ENCODE results near the gene USH1C.

Gene USH1C

DNA sequence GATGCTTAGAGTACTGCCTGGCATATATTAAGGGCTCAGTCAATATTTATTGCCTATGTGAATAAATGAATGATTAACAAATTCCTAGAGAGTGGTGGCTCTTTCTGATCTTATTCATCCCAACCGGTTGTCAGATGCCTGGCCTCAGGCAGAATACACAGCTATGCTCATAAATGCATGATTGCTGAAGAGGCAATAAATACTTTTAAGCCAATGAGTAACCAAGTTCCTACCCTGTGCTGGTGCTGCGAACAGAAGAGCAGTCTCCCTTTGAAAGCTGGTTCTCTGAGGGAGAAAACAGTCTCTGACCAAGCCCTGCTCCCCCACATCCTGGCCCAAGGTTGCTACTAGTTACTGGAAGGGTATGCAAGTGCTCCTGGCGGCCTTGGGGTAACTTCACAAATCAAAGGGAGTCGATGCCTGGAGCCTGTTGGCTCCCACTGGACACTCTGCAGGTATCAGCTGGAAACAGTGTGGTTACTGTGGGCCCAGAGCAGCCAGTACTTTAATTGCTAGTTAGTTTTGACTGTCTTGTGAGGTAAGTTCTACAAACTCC lies 2.8 kb downstream of the USH1C start:
- Histone ChIP-seq H3K36me3 (ENCODE audit: control insufficient read depth, insufficient read depth, low read length) (no peaks in the 10 kb centered on the region), H3K4me1 (ENCODE audit: control insufficient read depth, insufficient read depth, low read length) (no peaks in the 10 kb centered on the region), H3K9ac (ENCODE audit: low read depth, low read length) (no peak overlapping the region), H3K4me3 (ENCODE audit: low read depth, low read length) (no peak overlapping the region), H3K27me3 (ENCODE audit: control insufficient read depth, insufficient read depth, low read length) (peaks cover 28% of the 10 kb centered on the region), H3K9me3 (ENCODE audit: control insufficient read depth, insufficient read depth, low read length) (no peaks in the 10 kb centered on the region)

DNA sequence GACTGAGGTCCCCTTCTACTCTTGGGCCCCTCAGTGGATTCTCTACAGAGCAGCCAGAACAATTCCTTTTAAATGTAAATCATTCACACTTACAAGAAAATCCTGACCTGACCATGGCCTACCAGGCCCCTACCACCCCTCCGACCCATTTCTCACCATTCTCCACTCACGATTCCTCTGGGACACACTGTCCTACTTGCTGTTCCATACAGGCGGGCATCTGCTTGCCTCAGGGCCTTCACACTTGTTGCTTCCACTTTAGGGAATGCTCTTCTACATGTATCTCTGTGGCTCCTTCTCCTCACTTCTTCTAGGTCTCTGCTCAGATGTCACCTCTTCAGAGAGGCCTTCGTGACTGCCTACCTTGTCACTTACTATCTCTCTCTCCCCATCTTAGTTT lies 3.4 kb downstream of the USH1C start:
- Histone ChIP-seq H3K4me3 (ENCODE audit: low read depth, low read length) (no peak overlapping the region), H3K4me1 (ENCODE audit: control insufficient read depth, insufficient read depth, low read length) (no peaks in the 10 kb centered on the region), H3K27me3 (ENCODE audit: control insufficient read depth, insufficient read depth, low read length) (peaks cover 23% of the 10 kb centered on the region), H3K9me3 (ENCODE audit: control insufficient read depth, insufficient read depth, low read length) (no peaks in the 10 kb centered on the region), H3K36me3 (ENCODE audit: control insufficient read depth, insufficient read depth, low read length) (no peaks in the 10 kb centered on the region), H3K9ac (ENCODE audit: low read depth, low read length) (no peak overlapping the region)

DNA sequence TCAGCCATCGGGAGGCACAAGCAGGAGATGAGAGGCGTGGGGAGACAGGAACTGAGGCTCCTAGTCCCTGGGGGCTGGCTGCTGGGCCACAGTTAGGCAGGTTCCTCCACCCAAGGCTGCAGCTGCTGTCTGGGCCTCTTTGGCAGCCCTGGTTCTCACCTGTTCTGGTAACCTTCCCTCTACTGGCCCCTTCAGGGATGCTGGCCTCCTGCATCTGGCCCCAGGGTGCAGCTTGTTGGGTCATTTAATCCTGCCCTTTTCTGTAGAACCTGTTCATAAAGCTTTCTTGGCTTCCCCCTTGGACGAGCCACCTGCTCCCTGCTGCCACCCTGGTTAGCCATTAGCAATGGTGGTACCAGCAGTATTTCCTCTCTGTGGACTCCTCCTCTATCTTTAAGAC lies 5.5 kb downstream of the USH1C start:
- H3K36me3 ChIP-seq (ENCODE audit: control insufficient read depth, insufficient read depth, low read length): no peaks in the 10 kb centered on the region
- peaks cover 13% of the 10 kb centered on the region for H3K27me3 ChIP-seq (ENCODE audit: control insufficient read depth, insufficient read depth, low read length)
- H3K4me1 ChIP-seq (ENCODE audit: control insufficient read depth, insufficient read depth, low read length): no peaks in the 10 kb centered on the region
- no peak overlapping the region for H3K9ac ChIP-seq (ENCODE audit: low read depth, low read length)
- no peak overlapping the region for H3K4me3 ChIP-seq (ENCODE audit: low read depth, low read length)
- no peaks in the 10 kb centered on the region for H3K9me3 ChIP-seq (ENCODE audit: control insufficient read depth, insufficient read depth, low read length)

DNA sequence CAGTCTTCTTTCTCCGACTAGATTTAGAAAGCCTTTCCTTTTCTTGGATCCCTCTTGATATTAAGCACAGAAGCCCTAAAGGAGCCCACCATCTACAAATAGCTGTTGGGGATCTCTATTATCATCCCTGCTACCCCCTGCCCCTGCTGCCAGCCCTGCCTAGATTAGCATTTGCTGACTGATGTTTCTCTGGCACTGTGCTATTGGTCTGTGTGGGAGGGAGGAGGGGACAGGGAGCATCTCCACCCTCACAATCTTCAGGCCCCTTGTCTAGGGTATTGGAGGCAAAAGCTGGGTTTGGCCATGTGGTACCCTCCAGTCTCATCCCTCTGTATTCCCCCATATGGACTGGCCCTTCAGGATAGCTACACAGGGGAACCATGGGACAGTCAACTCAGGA lies 6.2 kb downstream of the USH1C start:
- Histone ChIP-seq H3K4me3 (ENCODE audit: low read depth, low read length) (no peak overlapping the region), H3K9ac (ENCODE audit: low read depth, low read length) (no peak overlapping the region), H3K27me3 (ENCODE audit: control insufficient read depth, insufficient read depth, low read length) (peaks cover 7% of the 10 kb centered on the region), H3K36me3 (ENCODE audit: control insufficient read depth, insufficient read depth, low read length) (no peaks in the 10 kb centered on the region), H3K4me1 (ENCODE audit: control insufficient read depth, insufficient read depth, low read length) (no peaks in the 10 kb centered on the region), H3K9me3 (ENCODE audit: control insufficient read depth, insufficient read depth, low read length) (no peaks in the 10 kb centered on the region)

DNA sequence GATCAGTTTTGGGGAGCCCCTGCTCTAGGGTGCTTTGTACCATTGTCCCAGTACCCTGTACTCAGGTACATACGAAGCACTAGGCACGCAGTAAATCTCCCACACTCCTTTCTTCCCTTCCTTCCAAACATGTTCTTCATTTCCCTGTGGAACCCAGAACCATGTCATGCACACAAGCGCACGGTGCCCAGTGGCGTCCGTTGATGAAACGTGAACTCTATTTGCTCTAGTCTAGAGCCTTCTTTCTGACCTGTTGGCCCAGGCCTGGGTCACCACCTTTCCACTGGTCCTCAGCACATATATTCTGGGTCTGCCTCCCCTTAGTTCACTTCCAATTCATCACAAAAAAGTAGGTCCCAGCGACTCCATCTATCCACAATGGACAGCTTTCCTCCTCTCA lies 7.0 kb downstream of the USH1C start:
- no peaks in the 10 kb centered on the region for H3K4me1 ChIP-seq (ENCODE audit: control insufficient read depth, insufficient read depth, low read length)
- no peak overlapping the region for H3K4me3 ChIP-seq (ENCODE audit: low read depth, low read length)
- H3K36me3 ChIP-seq (ENCODE audit: control insufficient read depth, insufficient read depth, low read length): no peaks in the 10 kb centered on the region
- H3K9ac ChIP-seq (ENCODE audit: low read depth, low read length): no peak overlapping the region
- no peaks in the 10 kb centered on the region for H3K9me3 ChIP-seq (ENCODE audit: control insufficient read depth, insufficient read depth, low read length)
- H3K27me3 ChIP-seq (ENCODE audit: control insufficient read depth, insufficient read depth, low read length): no peaks in the 10 kb centered on the region

DNA sequence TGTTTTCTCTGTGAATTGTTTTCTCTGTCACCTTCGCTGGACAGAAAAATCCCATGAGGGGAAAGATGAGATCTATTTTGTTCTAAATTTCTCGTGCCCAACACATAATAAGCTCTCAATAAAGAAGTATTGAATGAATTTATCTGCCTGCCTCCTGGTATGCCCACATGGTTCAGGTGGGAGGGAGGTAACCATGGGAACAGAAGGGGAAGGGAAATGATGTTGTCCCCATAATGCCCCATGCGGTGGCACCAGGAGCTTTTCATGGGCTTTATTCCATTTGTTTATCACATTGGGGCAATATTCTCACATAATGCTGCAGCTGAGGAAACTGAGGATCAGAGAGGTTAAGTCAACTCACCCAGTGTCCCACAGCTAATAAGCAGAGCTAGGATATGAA lies 8.7 kb downstream of the USH1C start:
- Histone ChIP-seq H3K27me3 (ENCODE audit: control insufficient read depth, insufficient read depth, low read length) (no peaks in the 10 kb centered on the region), H3K9me3 (ENCODE audit: control insufficient read depth, insufficient read depth, low read length) (no peaks in the 10 kb centered on the region), H3K36me3 (ENCODE audit: control insufficient read depth, insufficient read depth, low read length) (no peaks in the 10 kb centered on the region), H3K4me1 (ENCODE audit: control insufficient read depth, insufficient read depth, low read length) (no peaks in the 10 kb centered on the region), H3K4me3 (ENCODE audit: low read depth, low read length) (no peak overlapping the region), H3K9ac (ENCODE audit: low read depth, low read length) (no peak overlapping the region)

DNA sequence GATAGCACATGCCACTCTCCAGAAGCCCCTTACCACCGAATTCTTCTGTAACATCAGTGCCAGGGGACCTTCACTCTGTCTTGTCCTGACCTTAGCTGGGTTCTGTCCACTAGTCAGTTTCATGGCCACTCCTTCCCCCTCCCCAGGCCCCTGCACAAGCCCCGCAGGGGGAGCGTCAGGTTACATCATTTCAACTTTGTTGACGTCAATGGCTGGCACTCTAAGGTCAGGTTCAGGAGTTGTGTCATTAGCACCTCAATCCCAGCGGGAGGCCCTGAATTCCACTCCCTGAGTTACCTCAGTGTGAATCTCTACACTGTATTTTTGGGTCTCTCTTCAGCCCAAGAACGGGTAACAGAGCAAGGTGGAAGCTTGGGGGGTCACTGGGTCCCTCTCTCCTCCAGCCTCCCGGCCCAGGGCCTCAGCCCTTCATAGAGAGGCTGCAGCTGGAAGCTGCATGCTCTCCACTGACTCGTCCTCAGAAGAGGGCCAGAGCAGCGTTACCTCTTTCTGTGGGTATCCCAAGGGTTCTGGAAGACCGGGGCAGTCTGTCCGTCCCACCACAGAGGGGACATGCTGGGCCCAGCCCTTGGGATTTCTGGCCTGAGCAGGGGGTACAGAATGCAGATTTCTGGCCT lies 10.3 kb downstream of the USH1C start:
- no peaks in the 10 kb centered on the region for H3K36me3 ChIP-seq (ENCODE audit: control insufficient read depth, insufficient read depth, low read length)
- H3K4me3 ChIP-seq (ENCODE audit: low read depth, low read length): no peak overlapping the region
- no peaks in the 10 kb centered on the region for H3K9me3 ChIP-seq (ENCODE audit: control insufficient read depth, insufficient read depth, low read length)
- H3K4me1 ChIP-seq (ENCODE audit: control insufficient read depth, insufficient read depth, low read length): peaks cover 2% of the 10 kb centered on the region
- H3K9ac ChIP-seq (ENCODE audit: low read depth, low read length): no peak overlapping the region
- no peaks in the 10 kb centered on the region for H3K27me3 ChIP-seq (ENCODE audit: control insufficient read depth, insufficient read depth, low read length)

DNA sequence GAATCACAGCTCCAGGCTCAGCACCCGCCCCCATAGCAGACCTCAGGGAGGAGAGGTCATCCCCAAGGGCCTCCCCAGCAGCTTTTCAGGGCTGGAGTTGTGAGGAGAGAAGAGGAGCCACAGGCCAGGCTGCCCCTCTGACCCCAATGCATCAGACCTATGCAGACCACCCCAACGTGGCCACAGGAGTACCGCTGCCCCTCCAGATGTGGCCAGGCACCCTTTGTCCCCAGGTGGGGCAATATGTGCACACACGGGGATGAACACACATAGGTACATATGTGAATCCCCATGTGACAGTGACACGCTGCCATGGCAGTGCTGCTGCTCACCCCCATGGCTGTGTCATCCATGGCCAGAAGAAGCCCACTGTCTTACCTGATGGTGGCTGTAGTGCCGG lies 10.9 kb downstream of the USH1C start:
- Histone ChIP-seq H3K27me3 (ENCODE audit: control insufficient read depth, insufficient read depth, low read length) (no peaks in the 10 kb centered on the region), H3K9ac (ENCODE audit: low read depth, low read length) (no peak overlapping the region), H3K36me3 (ENCODE audit: control insufficient read depth, insufficient read depth, low read length) (no peaks in the 10 kb centered on the region), H3K4me3 (ENCODE audit: low read depth, low read length) (no peak overlapping the region), H3K4me1 (ENCODE audit: control insufficient read depth, insufficient read depth, low read length) (peaks cover 2% of the 10 kb centered on the region), H3K9me3 (ENCODE audit: control insufficient read depth, insufficient read depth, low read length) (no peaks in the 10 kb centered on the region)

DNA sequence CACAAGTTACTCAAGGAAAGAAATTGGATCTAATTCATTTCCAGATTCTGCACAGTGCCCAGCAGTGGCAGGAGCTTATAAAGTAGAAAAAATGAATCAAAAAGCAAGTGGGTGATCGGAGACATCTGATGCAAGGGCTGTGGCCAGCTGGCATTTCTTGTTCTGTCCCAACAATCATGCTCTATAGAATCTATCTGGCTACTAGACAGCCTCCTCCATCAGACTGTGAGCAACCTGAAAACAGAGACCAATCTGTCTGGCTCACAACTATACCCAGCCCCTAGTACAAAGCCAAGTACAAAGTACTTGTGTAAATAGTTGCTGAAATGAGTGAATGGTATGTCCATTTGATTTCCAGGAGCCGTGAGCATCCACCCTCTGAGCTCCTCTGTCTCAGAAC lies 11.4 kb downstream of the USH1C start:
- no peaks in the 10 kb centered on the region for H3K27me3 ChIP-seq (ENCODE audit: control insufficient read depth, insufficient read depth, low read length)
- H3K4me3 ChIP-seq (ENCODE audit: low read depth, low read length): no peak overlapping the region
- no peaks in the 10 kb centered on the region for H3K9me3 ChIP-seq (ENCODE audit: control insufficient read depth, insufficient read depth, low read length)
- peaks cover 2% of the 10 kb centered on the region for H3K4me1 ChIP-seq (ENCODE audit: control insufficient read depth, insufficient read depth, low read length)
- H3K9ac ChIP-seq (ENCODE audit: low read depth, low read length): no peak overlapping the region
- no peaks in the 10 kb centered on the region for H3K36me3 ChIP-seq (ENCODE audit: control insufficient read depth, insufficient read depth, low read length)

DNA sequence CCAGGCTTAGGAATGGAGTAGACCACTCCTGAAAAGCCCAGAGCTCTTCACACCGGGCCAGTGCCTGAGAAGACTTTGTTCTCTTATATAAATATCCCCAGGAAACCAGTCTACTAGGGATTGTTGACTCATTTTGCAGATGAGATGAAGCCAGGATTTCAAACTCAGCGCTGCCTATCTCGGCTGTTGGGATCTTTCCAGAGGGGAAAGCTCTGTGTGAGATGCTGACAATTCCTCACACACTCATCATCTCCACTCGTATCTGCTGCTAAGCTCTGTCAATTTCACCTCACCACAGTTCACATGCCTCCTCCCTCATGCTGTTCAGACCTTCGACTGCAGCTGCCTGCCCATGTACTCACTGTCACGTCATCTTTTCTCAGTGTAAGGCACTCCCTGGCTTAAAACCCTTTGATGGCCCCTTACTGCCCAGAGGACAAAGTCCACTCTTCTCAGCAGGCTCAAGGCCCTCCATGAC lies 12.5 kb downstream of the USH1C start:
- Histone ChIP-seq H3K36me3 (ENCODE audit: control insufficient read depth, insufficient read depth, low read length) (no peaks in the 10 kb centered on the region), H3K4me1 (ENCODE audit: control insufficient read depth, insufficient read depth, low read length) (peaks cover 2% of the 10 kb centered on the region), H3K27me3 (ENCODE audit: control insufficient read depth, insufficient read depth, low read length) (no peaks in the 10 kb centered on the region), H3K4me3 (ENCODE audit: low read depth, low read length) (no peak overlapping the region), H3K9ac (ENCODE audit: low read depth, low read length) (no peak overlapping the region), H3K9me3 (ENCODE audit: control insufficient read depth, insufficient read depth, low read length) (no peaks in the 10 kb centered on the region)

DNA sequence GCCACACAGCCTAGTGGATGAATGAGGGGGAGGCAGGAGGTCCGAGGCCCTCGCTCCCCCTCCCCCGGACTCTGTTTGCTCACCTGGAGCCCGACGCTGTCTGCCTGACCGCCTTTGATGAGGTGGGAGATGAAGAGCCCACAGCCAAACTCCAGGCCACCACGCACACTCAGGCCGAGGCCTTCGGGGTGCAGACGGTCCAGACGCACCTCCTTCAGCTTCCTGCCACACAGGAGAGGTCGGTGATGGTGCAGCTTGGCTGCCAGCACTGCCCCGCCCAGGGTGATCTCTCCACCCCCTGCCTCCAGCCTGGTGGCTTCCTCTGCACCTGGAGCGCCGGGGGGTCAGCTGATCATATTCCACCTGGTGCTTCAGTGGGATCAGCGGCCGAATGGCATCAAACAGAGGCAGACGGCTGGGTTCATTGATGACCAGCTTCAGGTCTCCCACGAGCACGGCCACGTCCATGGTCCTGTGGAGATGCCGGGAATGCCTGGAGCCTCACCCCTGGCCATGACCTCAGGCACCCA lies 13.1 kb downstream of the USH1C start:
- Histone ChIP-seq H3K4me1 (ENCODE audit: control insufficient read depth, insufficient read depth, low read length) (peaks cover 2% of the 10 kb centered on the region), H3K27me3 (ENCODE audit: control insufficient read depth, insufficient read depth, low read length) (no peaks in the 10 kb centered on the region), H3K9ac (ENCODE audit: low read depth, low read length) (no peak overlapping the region), H3K36me3 (ENCODE audit: control insufficient read depth, insufficient read depth, low read length) (peaks cover 2% of the 10 kb centered on the region), H3K4me3 (ENCODE audit: low read depth, low read length) (no peak overlapping the region), H3K9me3 (ENCODE audit: control insufficient read depth, insufficient read depth, low read length) (no peaks in the 10 kb centered on the region)

DNA sequence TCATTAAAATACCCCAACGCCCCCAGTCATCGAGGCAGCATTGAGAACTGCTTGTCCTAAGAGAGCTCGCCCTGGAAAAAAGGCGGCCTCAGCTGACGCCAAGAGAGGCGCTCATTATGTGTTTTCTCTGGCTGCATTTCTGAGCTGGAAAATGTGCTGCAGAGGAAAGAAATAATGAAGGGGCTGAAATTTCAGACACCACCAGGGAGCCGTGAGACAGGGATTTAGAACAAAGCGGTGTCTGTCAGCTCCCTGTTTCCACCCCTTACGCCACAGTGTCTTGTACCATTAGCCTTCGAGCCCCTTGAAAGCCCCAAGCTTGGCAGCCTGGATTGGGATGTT lies 14.4 kb downstream of the USH1C start:
- no peak overlapping the region for H3K4me3 ChIP-seq (ENCODE audit: low read depth, low read length)
- no peaks in the 10 kb centered on the region for H3K27me3 ChIP-seq (ENCODE audit: control insufficient read depth, insufficient read depth, low read length)
- H3K9me3 ChIP-seq (ENCODE audit: control insufficient read depth, insufficient read depth, low read length): no peaks in the 10 kb centered on the region

More for the DNA sequence above, 14.4 kb downstream of the USH1C start:
- peaks cover 2% of the 10 kb centered on the region for H3K4me1 ChIP-seq (ENCODE audit: control insufficient read depth, insufficient read depth, low read length)
- H3K9ac ChIP-seq (ENCODE audit: low read depth, low read length): no peak overlapping the region
- H3K36me3 ChIP-seq (ENCODE audit: control insufficient read depth, insufficient read depth, low read length): peaks cover 3% of the 10 kb centered on the region
